IgD-negative memory B cell (primary cell): Measurements from ENCODE around the gene SULT1A1. TPM values are rescaled to one million over a fixed set of nuclear protein-coding genes. Genes with fewer than 3 reads are reported as not detected.
A peak's percentile ranks its signal among the peaks of the same experiment; 100 is the strongest.
"Not testable (repeated sequence)": the region's sequence is repeated elsewhere in the genome, so short reads cannot be mapped to it uniquely, and the experiment has no call there.

Experiments
- H3K27ac Mint-ChIP-seq, 3 donors: one replicate each; pipeline ENCODE4 v1.8.0; 2020 to 2022; ENCODE audit warnings: mild to moderate bottlenecking in 3 of 3, mixed read lengths in 3 of 3, moderate library complexity in 1 of 3
- H3K27me3 Mint-ChIP-seq: one replicate; pipeline ENCODE4 v1.8.0; 2021; ENCODE audit warnings: mixed read lengths
- H3K36me3 Mint-ChIP-seq: one replicate; pipeline ENCODE4 v1.8.0; 2020; ENCODE audit warnings: mild to moderate bottlenecking, mixed read lengths
- H3K4me1 Mint-ChIP-seq, 3 donors: one replicate each; pipeline ENCODE4 v1.8.0; 2020 to 2022; ENCODE audit warnings: mixed read lengths in 3 of 3, mild to moderate bottlenecking in 1 of 3
- H3K4me3 Mint-ChIP-seq, 4 donors: one replicate each; pipeline ENCODE4 v1.8.0; 2020 to 2022; ENCODE audit warnings: mild to moderate bottlenecking in 4 of 4, mixed read lengths in 4 of 4, moderate library complexity in 3 of 4
- H3K9me3 Mint-ChIP-seq, 3 donors: one replicate each; pipeline ENCODE4 v1.8.0; 2020 to 2021; ENCODE audit warnings: mixed read lengths in 3 of 3, mild to moderate bottlenecking in 1 of 3
- polyA plus RNA-seq: library from polyadenylated mRNA; unstranded; fragments of 300-500 nt; fragmentation: Illumina TruSeq; gene quantifications from one replicate; pipeline ENCODE4 v1.2.3, GENCODE V29; 2021

The SULT1A1 gene
- polyA plus RNA-seq, 1 donor from 2014 or later, result 8.2 TPM

- H3K4me1 Mint-ChIP-seq, result peaks cover 11 to 22% (median 17%) of the 10 kb centered on the region in 3 donors
- H3K27ac Mint-ChIP-seq, result peak overlapping the region in 1 of 3 donors; percentile 25
- H3K9me3 Mint-ChIP-seq, H3K27me3 Mint-ChIP-seq, H3K36me3 Mint-ChIP-seq: not testable (repeated sequence)
- peak overlapping the region in 2 of 4 donors; percentile 57 to 79 for H3K4me3 Mint-ChIP-seq
Measured at GRCh38 chr16:28615486-28616223, 5.8 kb upstream of the SULT1A1 start.

- H3K4me1 Mint-ChIP-seq, result peaks cover 14 to 22% (median 17%) of the 10 kb centered on the region in 3 donors
- not testable (repeated sequence) for H3K9me3 Mint-ChIP-seq, H3K27me3 Mint-ChIP-seq, H3K27ac Mint-ChIP-seq, H3K36me3 Mint-ChIP-seq, H3K4me3 Mint-ChIP-seq
Measured at GRCh38 chr16:28614561-28614960, 4.7 kb upstream of the SULT1A1 start.

- H3K4me3 Mint-ChIP-seq, H3K36me3 Mint-ChIP-seq, H3K9me3 Mint-ChIP-seq, H3K27ac Mint-ChIP-seq, H3K27me3 Mint-ChIP-seq: not testable (repeated sequence)
- H3K4me1 Mint-ChIP-seq, result peaks cover 15 to 22% (median 17%) of the 10 kb centered on the region in 3 donors
Measured at GRCh38 chr16:28613912-28614311, 4.1 kb upstream of the SULT1A1 start.

GRCh38 chr16:28612359-28613280 is 2.8 kb upstream of the SULT1A1 start:
- H3K36me3 Mint-ChIP-seq, H3K27me3 Mint-ChIP-seq, H3K27ac Mint-ChIP-seq, H3K4me3 Mint-ChIP-seq, H3K9me3 Mint-ChIP-seq: not testable (repeated sequence)
- peaks cover 9 to 17% (median 12%) of the 10 kb centered on the region in 3 donors for H3K4me1 Mint-ChIP-seq

- peak overlapping the region in 2 of 3 donors; percentile 39 to 41 for H3K27ac Mint-ChIP-seq
- peak overlapping the region in 3 of 4 donors; percentile 8 to 52 (median 17) for H3K4me3 Mint-ChIP-seq
- no peaks in the 10 kb centered on the region for H3K27me3 Mint-ChIP-seq
- peaks cover 2 to 7% (median 4%) of the 10 kb centered on the region in 3 donors for H3K4me1 Mint-ChIP-seq
- no peaks in the 10 kb centered on the region for H3K36me3 Mint-ChIP-seq
- no peaks in the 10 kb centered on the region for H3K9me3 Mint-ChIP-seq
Measured at GRCh38 chr16:28610595-28611191, 849 bp upstream of the SULT1A1 start.

GRCh38 chr16:28608867-28609596 is 812 bp downstream of the SULT1A1 start:
- H3K4me3 Mint-ChIP-seq, H3K36me3 Mint-ChIP-seq, H3K27me3 Mint-ChIP-seq, H3K4me1 Mint-ChIP-seq, H3K9me3 Mint-ChIP-seq: not testable (repeated sequence)
- peak overlapping the region in 2 of 3 donors; percentile 27 to 39 for H3K27ac Mint-ChIP-seq

GRCh38 chr16:28608496-28608808 is 1.4 kb downstream of the SULT1A1 start:
- not testable (repeated sequence) for H3K4me1 Mint-ChIP-seq, H3K4me3 Mint-ChIP-seq, H3K27me3 Mint-ChIP-seq, H3K36me3 Mint-ChIP-seq, H3K9me3 Mint-ChIP-seq, H3K27ac Mint-ChIP-seq

- not testable (repeated sequence) for H3K4me1 Mint-ChIP-seq
Measured at GRCh38 chr16:28607681-28608495, 2.0 kb downstream of the SULT1A1 start.

GRCh38 chr16:28607116-28607623 is 2.7 kb downstream of the SULT1A1 start:
- H3K9me3 Mint-ChIP-seq, result no peaks in the 10 kb centered on the region
- H3K36me3 Mint-ChIP-seq, result no peaks in the 10 kb centered on the region
- peak overlapping the region in 2 of 3 donors; percentile 63 to 82 for H3K27ac Mint-ChIP-seq
- peaks cover 4 to 9% (median 5%) of the 10 kb centered on the region in 3 donors for H3K4me1 Mint-ChIP-seq
- H3K4me3 Mint-ChIP-seq, result no peak overlapping the region
- peaks cover 2% of the 10 kb centered on the region for H3K27me3 Mint-ChIP-seq

More at GRCh38 chr16:28607681-28608495, 2.0 kb downstream of the SULT1A1 start:
- Mint-ChIP-seq H3K4me3 (peak overlapping the region in 1 of 4 donors; percentile 9), H3K27ac (peak overlapping the region in 1 of 3 donors; percentile 82)
- H3K27me3 Mint-ChIP-seq, H3K36me3 Mint-ChIP-seq, H3K9me3 Mint-ChIP-seq: not testable (repeated sequence)

GRCh38 chr16:28606291-28607115 is 3.3 kb downstream of the SULT1A1 start:
- Mint-ChIP-seq H3K27ac (peak overlapping the region in 1 of 3 donors; percentile 63), H3K27me3 (peaks cover 2% of the 10 kb centered on the region), H3K9me3 (no peaks in the 10 kb centered on the region), H3K36me3 (no peaks in the 10 kb centered on the region), H3K4me1 (peaks cover 4 to 9% (median 5%) of the 10 kb centered on the region in 3 donors), H3K4me3 (no peak overlapping the region)

- H3K4me1 Mint-ChIP-seq, result peaks cover 0 to 5% (median 3%) of the 10 kb centered on the region in 3 donors
- no peaks in the 10 kb centered on the region for H3K36me3 Mint-ChIP-seq
- no peaks in the 10 kb centered on the region for H3K9me3 Mint-ChIP-seq
- peaks cover 2% of the 10 kb centered on the region for H3K27me3 Mint-ChIP-seq
- H3K27ac Mint-ChIP-seq, result no peak overlapping the region
- no peak overlapping the region for H3K4me3 Mint-ChIP-seq
Measured at GRCh38 chr16:28604186-28604565, 5.7 kb downstream of the SULT1A1 start.

- Mint-ChIP-seq H3K27ac (peak overlapping the region in 1 of 3 donors; percentile 14), H3K36me3 (no peaks in the 10 kb centered on the region), H3K4me1 (peaks cover 0 to 5% (median 3%) of the 10 kb centered on the region in 3 donors), H3K27me3 (peaks cover 2% of the 10 kb centered on the region), H3K4me3 (no peak overlapping the region), H3K9me3 (no peaks in the 10 kb centered on the region)
Measured at GRCh38 chr16:28603381-28604185, 6.3 kb downstream of the SULT1A1 start.
